ENCODE data around the gene JAG1.
"Not testable (repeated sequence)": the region's sequence is repeated elsewhere in the genome, so short reads cannot be mapped to it uniquely, and the experiment has no call there.

Gene JAG1

GRCh38 chr20:10635476-10636208 is 38.2 kb downstream of the JAG1 start:
- no peak for DNase-seq

GRCh38 chr20:10634683-10635411 is 39.0 kb downstream of the JAG1 start:
- no peak for DNase-seq

GRCh38 chr20:10634211-10634610 is 39.6 kb downstream of the JAG1 start:
- no peak for DNase-seq

GRCh38 chr20:10633718-10634117 is 40.1 kb downstream of the JAG1 start:
- DNase-seq = no peak

GRCh38 chr20:10632721-10633509 is 40.9 kb downstream of the JAG1 start:
- DNase-seq = no peak

GRCh38 chr20:10631126-10631525 is 42.7 kb downstream of the JAG1 start:
- DNase-seq = no peak

- DNase-seq = no peak
Measured at GRCh38 chr20:10629946-10630650, 43.7 kb downstream of the JAG1 start.

GRCh38 chr20:10626896-10627295 is 46.9 kb downstream of the JAG1 start:
- DNase-seq = no peak

GRCh38 chr20:10625641-10626040 is 48.2 kb downstream of the JAG1 start:
- no peak for DNase-seq

GRCh38 chr20:10622657-10623418 is 51.0 kb downstream of the JAG1 start:
- DNase-seq = no peak

- DNase-seq = no peak
Measured at GRCh38 chr20:10621149-10621548, 52.6 kb downstream of the JAG1 start.

GRCh38 chr20:10619427-10619826 is 54.4 kb downstream of the JAG1 start:
- no peak for DNase-seq

- no peak for DNase-seq
Measured at GRCh38 chr20:10618611-10619245, 55.1 kb downstream of the JAG1 start.

- not testable (repeated sequence) for DNase-seq
Measured at GRCh38 chr20:10617549-10618133, 56.2 kb downstream of the JAG1 start.

GRCh38 chr20:10616212-10616611 is 57.6 kb downstream of the JAG1 start:
- no peak for DNase-seq

- no peak for DNase-seq
Measured at GRCh38 chr20:10613911-10614310, 59.9 kb downstream of the JAG1 start.

- DNase-seq = not testable (repeated sequence)
Measured at GRCh38 chr20:10613426-10613825, 60.4 kb downstream of the JAG1 start.

GRCh38 chr20:10611357-10611756 is 62.4 kb downstream of the JAG1 start:
- DNase-seq = peak; percentile 12

- DNase-seq = no peak
Measured at GRCh38 chr20:10610251-10610650, 63.5 kb downstream of the JAG1 start.

GRCh38 chr20:10609770-10610169 is 64.0 kb downstream of the JAG1 start:
- DNase-seq = no peak

GRCh38 chr20:10609276-10609675 is 64.5 kb downstream of the JAG1 start:
- no peak for DNase-seq
